NB4 (cell line): ENCODE data around the gene NTM.

Experiments
- MAX ChIP-seq: IDR thresholded peaks from 2 replicates; pipeline ENCODE4 v1.6.1; 2011; ENCODE audit warnings: low read depth, low read length
- TF ChIP-seq, protein P1 (sequence below): IDR thresholded peaks from one replicate; pipeline ENCODE4 v1.5.1; 2012; ENCODE audit warnings: low read depth, low read length

DNA sequence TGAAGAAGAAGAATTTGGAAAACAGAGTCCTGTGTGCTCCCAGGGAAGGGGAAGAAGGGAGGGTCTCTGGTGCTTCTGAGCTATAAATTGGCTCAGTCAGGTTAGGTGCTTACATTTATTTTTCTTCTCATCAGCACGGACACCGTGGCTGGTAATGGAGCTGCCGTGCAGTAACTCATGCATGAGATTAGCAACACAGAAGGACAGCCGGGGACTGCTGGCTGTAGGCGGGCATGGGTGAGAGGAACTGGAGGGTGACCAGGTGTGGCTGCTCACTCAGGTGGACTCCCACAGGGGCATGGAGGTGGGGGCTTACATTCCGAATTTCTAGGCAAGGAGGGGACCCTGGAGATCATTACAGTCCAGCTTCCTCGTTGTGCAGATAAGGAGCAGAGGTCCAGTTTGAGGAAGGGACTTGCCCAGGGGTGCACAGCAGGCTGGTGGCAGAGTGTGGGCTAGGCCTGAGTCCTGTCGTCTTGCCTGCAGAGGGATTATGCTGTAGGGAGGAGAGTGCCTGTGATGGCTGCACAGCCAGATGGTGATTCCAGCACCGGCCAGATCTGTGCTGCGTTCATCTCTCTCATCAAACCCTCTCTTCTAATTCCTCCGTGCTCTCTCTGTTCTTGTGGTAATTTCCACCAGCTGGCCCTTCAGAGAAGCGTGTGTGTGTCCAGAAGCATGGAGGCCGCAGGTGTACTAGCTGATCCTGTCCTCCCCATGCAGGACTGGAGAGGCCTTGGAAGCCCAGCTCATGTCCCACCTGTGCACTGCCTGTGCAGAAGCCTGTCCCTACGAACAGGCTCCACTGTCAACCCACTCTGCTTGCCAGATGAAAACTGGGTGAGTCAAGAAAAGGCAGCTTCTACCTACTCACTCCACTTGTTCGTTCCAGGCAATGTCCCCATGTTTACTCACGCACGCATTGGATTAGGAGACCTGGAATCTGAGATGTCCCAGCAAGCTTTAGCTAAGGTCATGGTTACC, 78.9 kb downstream of the NTM start:
- no peak for TF ChIP-seq MAX
- TF ChIP-seq, protein P1, sequence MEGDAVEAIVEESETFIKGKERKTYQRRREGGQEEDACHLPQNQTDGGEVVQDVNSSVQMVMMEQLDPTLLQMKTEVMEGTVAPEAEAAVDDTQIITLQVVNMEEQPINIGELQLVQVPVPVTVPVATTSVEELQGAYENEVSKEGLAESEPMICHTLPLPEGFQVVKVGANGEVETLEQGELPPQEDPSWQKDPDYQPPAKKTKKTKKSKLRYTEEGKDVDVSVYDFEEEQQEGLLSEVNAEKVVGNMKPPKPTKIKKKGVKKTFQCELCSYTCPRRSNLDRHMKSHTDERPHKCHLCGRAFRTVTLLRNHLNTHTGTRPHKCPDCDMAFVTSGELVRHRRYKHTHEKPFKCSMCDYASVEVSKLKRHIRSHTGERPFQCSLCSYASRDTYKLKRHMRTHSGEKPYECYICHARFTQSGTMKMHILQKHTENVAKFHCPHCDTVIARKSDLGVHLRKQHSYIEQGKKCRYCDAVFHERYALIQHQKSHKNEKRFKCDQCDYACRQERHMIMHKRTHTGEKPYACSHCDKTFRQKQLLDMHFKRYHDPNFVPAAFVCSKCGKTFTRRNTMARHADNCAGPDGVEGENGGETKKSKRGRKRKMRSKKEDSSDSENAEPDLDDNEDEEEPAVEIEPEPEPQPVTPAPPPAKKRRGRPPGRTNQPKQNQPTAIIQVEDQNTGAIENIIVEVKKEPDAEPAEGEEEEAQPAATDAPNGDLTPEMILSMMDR: no peak
